IMR-90 (cell line): Measurements from ENCODE around the gene MEGF6. TPM values are rescaled to one million over a fixed set of nuclear protein-coding genes. Genes with fewer than 3 reads are reported as not detected.

Source experiments
- ATAC-seq: fragments of 200-7000 bp; cut with Tn5 transposase; 2 replicates; pipeline ENCODE4 v1.9.1; 2020; ENCODE audit warnings: low read depth, mild to moderate bottlenecking, moderate library complexity
- BruUV-seq: library from RNA; stranded (reverse); fragments of 400-500 nt; replicated peaks from 2 replicates; lab custom pipeline; 2021; lab: Mats Ljungman, UMichigan
- CTCF ChIA-PET: fragments of 300-600 bp; formaldehyde crosslinking; extraction: SDS; loops from one replicate; lab custom pipeline; 2021; ENCODE audit warnings: antibody characterized with exemption; lab: Yijun Ruan, JAX
- POLR2A ChIA-PET: fragments of 300-600 bp; sonication (Branson Sonifier 250); formaldehyde crosslinking; loops from one replicate; lab custom pipeline; 2022; ENCODE audit warnings: antibody characterized with exemption; ENCODE audit not compliant: unreplicated experiment; lab: Charles Lee
- DNase-seq: peaks from one replicate; pipeline ENCODE4 v3.0.0; 2013
- H2AFZ ChIP-seq: replicated peaks from 2 replicates; pipeline ENCODE3; 2013; ENCODE audit warnings: low read length, mild to moderate bottlenecking; ENCODE audit not compliant: poor library complexity
- H2AK5ac ChIP-seq: 2 replicates; pipeline ENCODE4 v1.6.1; 2013; ENCODE audit warnings: low read depth, low read length, inconsistent platforms
- H2AK9ac ChIP-seq: replicated peaks from 2 replicates; pipeline ENCODE3; 2013; ENCODE audit warnings: mild to moderate bottlenecking, low read depth, low read length, moderate library complexity; ENCODE audit not compliant: poor library complexity
- H2BK120ac ChIP-seq: 2 replicates; pipeline ENCODE4 v1.6.1; 2013; ENCODE audit warnings: low read depth, low read length, inconsistent platforms
- H2BK15ac ChIP-seq: 3 replicates; pipeline ENCODE4 v1.6.1; 2013; ENCODE audit warnings: low read depth, low read length, inconsistent platforms
- H2BK20ac ChIP-seq: 2 replicates; pipeline ENCODE4 v1.6.1; 2013; ENCODE audit warnings: low read depth, mild to moderate bottlenecking, inconsistent platforms, low read length, moderate library complexity
- H2BK5ac ChIP-seq: 2 replicates; pipeline ENCODE4 v1.6.1; 2013; ENCODE audit warnings: mild to moderate bottlenecking, low read depth, low read length, inconsistent platforms; ENCODE audit not compliant: poor library complexity, severe bottlenecking
- H3K14ac ChIP-seq: replicated peaks from 2 replicates; pipeline ENCODE4 v1.6.1; 2013; ENCODE audit warnings: low read depth, low read length, inconsistent platforms
- H3K18ac ChIP-seq: 2 replicates; pipeline ENCODE4 v1.6.1; 2013; ENCODE audit warnings: low read depth, low read length, control low read depth
- H3K23ac ChIP-seq: 2 replicates; pipeline ENCODE4 v1.6.1; 2013; ENCODE audit warnings: low read depth, low read length, inconsistent platforms
- H3K27ac ChIP-seq: 2 replicates; pipeline ENCODE4 v1.5.1; 2013; ENCODE audit warnings: mild to moderate bottlenecking, control low read depth, low read length; ENCODE audit not compliant: insufficient read depth
- H3K27me3 ChIP-seq: 2 replicates; pipeline ENCODE4 v1.6.1; 2013; ENCODE audit warnings: low read length; ENCODE audit not compliant: control insufficient read depth, insufficient read depth
- H3K36me3 ChIP-seq: 2 replicates; pipeline ENCODE4 v1.6.1; 2013; ENCODE audit warnings: low read length, mixed read lengths; ENCODE audit not compliant: control insufficient read depth, insufficient read depth
- H3K4ac ChIP-seq: 2 replicates; pipeline ENCODE4 v1.6.1; 2013; ENCODE audit warnings: low read depth, low read length, inconsistent platforms
- H3K4me1 ChIP-seq: 2 replicates; pipeline ENCODE4 v1.6.1; 2013; ENCODE audit warnings: low read length, mixed read lengths; ENCODE audit not compliant: control insufficient read depth, insufficient read depth
- H3K4me2 ChIP-seq: 2 replicates; pipeline ENCODE4 v1.6.1; 2013; ENCODE audit warnings: low read depth, mild to moderate bottlenecking, control low read depth, low read length, moderate library complexity
- H3K4me3 ChIP-seq: 2 replicates; pipeline ENCODE4 v1.5.1; 2013; ENCODE audit warnings: low read depth, mild to moderate bottlenecking, control low read depth, low read length, moderate library complexity; ENCODE audit not compliant: insufficient read depth
- H3K56ac ChIP-seq: 2 replicates; pipeline ENCODE4 v1.6.1; 2013; ENCODE audit warnings: low read length, inconsistent platforms; ENCODE audit not compliant: insufficient read depth; ENCODE audit errors: extremely low read depth
- H3K79me1 ChIP-seq, 2 experiments: 2 replicates each; pipeline ENCODE4 v1.6.1; 2013; ENCODE audit warnings: low read length in 2 of 2, inconsistent platforms in 1 of 2, low read depth in 1 of 2
- H3K9ac ChIP-seq: 2 replicates; pipeline ENCODE4 v1.6.1; 2013; ENCODE audit warnings: low read depth, low read length, control low read depth
- H3K9me1 ChIP-seq: 2 replicates; pipeline ENCODE4 v1.6.1; 2013; ENCODE audit warnings: low read length, inconsistent platforms; ENCODE audit not compliant: insufficient read depth
- H3K9me3 ChIP-seq: 2 replicates; pipeline ENCODE4 v1.6.1; 2013; ENCODE audit warnings: low read length; ENCODE audit not compliant: control insufficient read depth, insufficient read depth
- H4K20me1 ChIP-seq: 2 replicates; pipeline ENCODE4 v1.6.1; 2013; ENCODE audit warnings: low read length, inconsistent platforms; ENCODE audit not compliant: insufficient read depth
- H4K5ac ChIP-seq: 2 replicates; pipeline ENCODE4 v1.6.1; 2013; ENCODE audit warnings: mild to moderate bottlenecking, low read depth, low read length, control low read depth
- H4K8ac ChIP-seq, 2 experiments: 2 replicates each; pipeline ENCODE4 v1.6.1; 2013; ENCODE audit warnings: low read depth in 2 of 2, low read length in 2 of 2, control low read depth in 1 of 2, inconsistent platforms in 1 of 2
- H4K91ac ChIP-seq: 2 replicates; pipeline ENCODE4 v1.6.1; 2013; ENCODE audit warnings: low read depth, low read length, inconsistent platforms; ENCODE audit not compliant: insufficient read depth
- CHD1 ChIP-seq: IDR thresholded peaks from 2 replicates; pipeline ENCODE4 v1.6.1; 2012; ENCODE audit warnings: low read depth, low read length, improper control_type of control experiment
- RAD21 ChIP-seq: IDR thresholded peaks from 2 replicates; pipeline ENCODE4 v1.6.1; 2012; ENCODE audit warnings: low read length, improper control_type of control experiment
- WGBS, 2 experiments: methylation state at CpG; one replicate each; pipeline versions ENCODE4 v1.1.5 to v1.1.7; 2013; ENCODE audit warnings: missing lambda C conversion rate in 2 of 2; ENCODE audit not compliant: insufficient read length in 1 of 2; ENCODE audit errors: extremely low coverage in 2 of 2; 5-methylcytosine and 5-hydroxymethylcytosine counted together
- dilution Hi-C: fragments of 300-500 bp; cut with HindIII; formaldehyde crosslinking; loops from one replicate; pipeline ENCODE4 v1.14.3; 2018; ENCODE audit warnings: low sequenced_read_pairs; ENCODE audit not compliant: unreplicated experiment
- in situ Hi-C: fragments of 300-500 bp; cut with MboI; formaldehyde crosslinking; loops from 3 replicates; pipeline ENCODE4 v1.14.3; 2019; ENCODE audit warnings: low sequenced_read_pairs, inconsistent platforms, mixed read lengths
- intact Hi-C: fragments of 100-400 bp; cut with micrococcal nuclease; formaldehyde crosslinking; loops from 2 replicates; pipeline ENCODE4 v1.10.0; 2022
- polyA plus RNA-seq, 3 experiments: library from polyadenylated mRNA; depleted of rRNA; stranded (reverse); fragments of >200 nt; gene quantifications; 2 replicates each; pipeline ENCODE4 v1.2.3, GENCODE V29; 2012; ENCODE audit warnings: low replicate concordance in 1 of 3
- total RNA-seq: library from RNA; depleted of rRNA; stranded (reverse); fragments of >200 nt; gene quantifications from 2 replicates; pipeline ENCODE4 v1.2.3, GENCODE V29; 2012

MEGF6 gene
- total and polyA plus RNA-seq, 2 of the 4 experiments (the other 2 are of a cell fraction), result 0.72 to 4.1 TPM

GRCh38 chr1:3444736-3445135, 166.6 kb downstream of the MEGF6 start:
- H3K56ac ChIP-seq, result no peak overlapping the region
- ATAC-seq, result no peak
- H3K79me1 ChIP-seq, result no peaks in the 10 kb centered on the region
- no peak for TF ChIP-seq RAD21
- TF ChIP-seq CHD1, result no peak
- H3K27me3 ChIP-seq, result peaks cover 36% of the 10 kb centered on the region
- no peak overlapping the region for H2BK5ac ChIP-seq
- H2BK120ac ChIP-seq, result no peak overlapping the region
- no peak overlapping the region for H2AFZ ChIP-seq
- dilution Hi-C loops, result no loop called here
- no peak for DNase-seq
- H3K4me1 ChIP-seq, result no peaks in the 10 kb centered on the region
- no peaks in the 10 kb centered on the region; the same call in 1 of the 2 replicates for H3K9me3 ChIP-seq
- no peak overlapping the region for H4K5ac ChIP-seq
- intact Hi-C loops, result no loop called here
- no peak overlapping the region for H2BK20ac ChIP-seq
- H3K4me2 ChIP-seq, result no peak overlapping the region
- no peaks in the 10 kb centered on the region for H3K9me1 ChIP-seq
- H2BK15ac ChIP-seq, result no peak overlapping the region
- no peak overlapping the region for H4K91ac ChIP-seq
- no TSS peak for BruUV-seq
- no peak overlapping the region for H2AK9ac ChIP-seq
- no peak overlapping the region for H3K23ac ChIP-seq
- H3K4me3 ChIP-seq, result no peak overlapping the region
- no peak overlapping the region for H3K4ac ChIP-seq
- H3K27ac ChIP-seq, result no peak overlapping the region
- no peak overlapping the region for H3K14ac ChIP-seq
- no peaks in the 10 kb centered on the region for H3K36me3 ChIP-seq
- ChIA-PET POLR2A (no interaction called here), CTCF (interaction anchor here (1.4 kb wide), 1 partner anchor 186 kb away, joined by 6 read pairs; no protein-coding TSS in a partner anchor)
- H4K8ac ChIP-seq, result no peak overlapping the region
- H3K9ac ChIP-seq, result no peak overlapping the region
- in situ Hi-C loops, result no loop called here
- no peak overlapping the region for H3K18ac ChIP-seq
- H2AK5ac ChIP-seq, result no peak overlapping the region
- 73% methylated on average over 2 of the region's 10 CpGs; no CpG with 5 or more reads in 1 of the 2 experiments for WGBS, 2 experiments
- H4K20me1 ChIP-seq, result no peaks in the 10 kb centered on the region
